ENCODE measurements around the gene MRPS2.

Gene MRPS2

GRCh38 chr9:135502168-135502872, 1.8 kb downstream of the MRPS2 start:
- Histone ChIP-seq H3K9ac (no peak overlapping the region), H3K27ac (no peak overlapping the region), H3K36me3 (ENCODE audit: control insufficient read depth, insufficient read depth, low read length) (no peaks in the 10 kb centered on the region), H3K9me3 (ENCODE audit: control insufficient read depth, low read length) (no peaks in the 10 kb centered on the region), H2AFZ (no peak overlapping the region), H3K4me2 (ENCODE audit: low read length) (peak overlapping the region; percentile 99), H3K4me1 (no peaks in the 10 kb centered on the region), H3K79me2 (no peaks in the 10 kb centered on the region), H3K27me3 (ENCODE audit: control insufficient read depth, insufficient read depth, low read length) (no peaks in the 10 kb centered on the region), H3K4me3 (ENCODE audit: low read depth, low read length) (no peak overlapping the region)
- TF ChIP-seq CTCF (IDR thresholded peaks at IDR 0.05) = no peak

GRCh38 chr9:135502873-135503321, 2.4 kb downstream of the MRPS2 start:
- no peak overlapping the region for H2AFZ ChIP-seq
- no peaks in the 10 kb centered on the region for H3K4me1 ChIP-seq
- H3K27ac ChIP-seq = no peak overlapping the region
- no peaks in the 10 kb centered on the region for H3K9me3 ChIP-seq (ENCODE audit: control insufficient read depth, low read length)
- TF ChIP-seq CTCF (IDR thresholded peaks at IDR 0.05) = no peak
- H3K9ac ChIP-seq = no peak overlapping the region
- H3K4me2 ChIP-seq (ENCODE audit: low read length) = no peak overlapping the region
- no peaks in the 10 kb centered on the region for H3K79me2 ChIP-seq
- H3K36me3 ChIP-seq (ENCODE audit: control insufficient read depth, insufficient read depth, low read length) = no peaks in the 10 kb centered on the region
- no peak overlapping the region for H3K4me3 ChIP-seq (ENCODE audit: low read depth, low read length)
- no peaks in the 10 kb centered on the region for H3K27me3 ChIP-seq (ENCODE audit: control insufficient read depth, insufficient read depth, low read length)

- no peak for TF ChIP-seq CTCF (IDR thresholded peaks at IDR 0.05)
- H3K4me3 ChIP-seq (ENCODE audit: low read depth, low read length) = no peak overlapping the region
- no peaks in the 10 kb centered on the region for H3K79me2 ChIP-seq
- H3K27me3 ChIP-seq (ENCODE audit: control insufficient read depth, insufficient read depth, low read length) = no peaks in the 10 kb centered on the region
- H3K9me3 ChIP-seq (ENCODE audit: control insufficient read depth, low read length) = no peaks in the 10 kb centered on the region
- no peak overlapping the region for H3K4me2 ChIP-seq (ENCODE audit: low read length)
- no peak overlapping the region for H2AFZ ChIP-seq
- H3K36me3 ChIP-seq (ENCODE audit: control insufficient read depth, insufficient read depth, low read length) = no peaks in the 10 kb centered on the region
- H3K27ac ChIP-seq = no peak overlapping the region
- H3K4me1 ChIP-seq = no peaks in the 10 kb centered on the region
- no peak overlapping the region for H3K9ac ChIP-seq
These were observed 3.1 kb downstream of the MRPS2 start for GRCh38 chr9:135503371-135504261.

GRCh38 chr9:135504262-135505243, 4.1 kb downstream of the MRPS2 start:
- no peak overlapping the region for H3K4me3 ChIP-seq (ENCODE audit: low read depth, low read length)
- no peaks in the 10 kb centered on the region for H3K4me1 ChIP-seq
- peak; percentile 55 for TF ChIP-seq CTCF (IDR thresholded peaks at IDR 0.05)
- H3K9ac ChIP-seq = no peak overlapping the region
- H3K79me2 ChIP-seq = no peaks in the 10 kb centered on the region
- H3K27ac ChIP-seq = no peak overlapping the region
- no peak overlapping the region for H2AFZ ChIP-seq
- no peaks in the 10 kb centered on the region for H3K36me3 ChIP-seq (ENCODE audit: control insufficient read depth, insufficient read depth, low read length)
- H3K9me3 ChIP-seq (ENCODE audit: control insufficient read depth, low read length) = no peaks in the 10 kb centered on the region
- H3K4me2 ChIP-seq (ENCODE audit: low read length) = no peak overlapping the region
- no peaks in the 10 kb centered on the region for H3K27me3 ChIP-seq (ENCODE audit: control insufficient read depth, insufficient read depth, low read length)
